ENCODE measurements around the gene CSTPP1. TPM values are rescaled to one million over a fixed set of nuclear protein-coding genes. Genes with fewer than 3 reads are reported as not detected.

The CSTPP1 gene
- total and polyA plus RNA-seq, 2 of the 8 experiments (the other 6 are each of a cell fraction or from before 2014, with no cell fraction given) = 24.2 to 28.7 TPM

DNA sequence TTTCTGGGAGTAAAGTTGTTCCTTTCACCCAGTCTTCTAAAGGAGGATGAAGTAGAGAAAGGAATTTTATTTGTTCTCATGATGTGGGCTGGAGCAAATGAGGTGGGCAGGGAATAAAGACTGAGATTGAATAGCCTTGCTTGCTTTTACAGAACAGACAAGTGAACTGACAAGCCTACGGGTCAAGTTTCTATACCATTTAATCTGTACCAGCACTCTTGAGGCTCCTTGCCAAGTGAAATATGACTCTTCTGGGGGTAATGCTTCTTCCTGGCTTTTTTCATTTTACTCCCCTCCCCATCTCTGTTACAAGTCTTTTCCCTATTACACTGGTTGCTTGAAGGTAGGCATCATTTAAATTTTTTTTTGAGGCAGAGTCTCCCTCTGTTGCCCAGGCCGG lies 54.8 kb downstream of the CSTPP1 start:
- Histone ChIP-seq H3K27me3 (replicated peaks in 1 of 4; ENCODE audit: control insufficient read depth in 3 of 4, extremely low read depth in 1 of 4, insufficient read depth in 3 of 4, low read length in 3 of 4) (no peaks in the 10 kb centered on the region), H3K23ac (ENCODE audit: insufficient read length) (no peak overlapping the region), H2BK12ac (ENCODE audit: low read depth, low read length) (no peak overlapping the region), H4K5ac (ENCODE audit: insufficient read length, low read depth, low read length) (no peak overlapping the region), H3K9me3 (ENCODE audit: insufficient read depth in 2 of 2, low read depth in 1 of 2, low read length in 1 of 2) (no peaks in the 10 kb centered on the region), H3K18ac (ENCODE audit: extremely low read depth, low read length) (no peak overlapping the region), H2BK120ac (replicated peaks; ENCODE audit: low read depth, low read length) (no peak overlapping the region), H3K14ac (ENCODE audit: insufficient read length) (no peak overlapping the region), H3K4me1 (replicated peaks in 1 of 4; ENCODE audit: control insufficient read depth in 3 of 4, insufficient read depth in 4 of 4, low read length in 3 of 4) (peaks cover 0 to 2% (median 0%) of the 10 kb centered on the region in 4 experiments; a peak in 1 of 7 replicates), H3K4ac (replicated peaks; ENCODE audit: insufficient read length, low read depth, low read length) (no peak overlapping the region), H4K8ac (ENCODE audit: extremely low read depth, insufficient read depth, low read length) (no peak overlapping the region), H3K56ac (replicated peaks; ENCODE audit: insufficient read length, low read depth, low read length) (no peak overlapping the region), H3K9ac (replicated peaks in 1 of 4; ENCODE audit: extremely low read depth in 1 of 4, low read depth in 3 of 4, low read length in 3 of 4) (no peak overlapping the region), H3K23me2 (ENCODE audit: low read depth, low read length) (no peaks in the 10 kb centered on the region), H3K36me3 (ENCODE audit: control insufficient read depth in 2 of 4, insufficient read depth in 4 of 4, low read length in 3 of 4) (peaks cover 0 to 6% (median 1%) of the 10 kb centered on the region in 4 experiments; a peak in 1 of 8 replicates), H4K20me1 (replicated peaks in 1 of 2; ENCODE audit: control insufficient read depth in 1 of 2, insufficient read depth in 2 of 2, low read length in 2 of 2) (no peaks in the 10 kb centered on the region), H3K27ac (ENCODE audit: low read depth, low read length) (no peak overlapping the region), H2BK20ac (ENCODE audit: low read length) (no peak overlapping the region), H2BK15ac (ENCODE audit: low read length) (no peak overlapping the region), H2AFZ (ENCODE audit: low read length) (no peak overlapping the region), H2AK5ac (ENCODE audit: low read depth, low read length) (no peak overlapping the region), H3K4me3 (ENCODE audit: extremely low read depth in 1 of 4, insufficient read depth in 2 of 4, low read depth in 3 of 4, low read length in 4 of 4) (no peak overlapping the region), H3K79me2 (ENCODE audit: control insufficient read depth in 1 of 2, insufficient read depth in 2 of 2, low read length in 2 of 2) (no peaks in the 10 kb centered on the region), H4K91ac (replicated peaks; ENCODE audit: insufficient read length, low read length) (no peak overlapping the region), H3K4me2 (ENCODE audit: insufficient read depth in 1 of 2, low read depth in 2 of 2, low read length in 2 of 2) (no peak overlapping the region), H2BK5ac (ENCODE audit: low read depth, low read length) (no peak overlapping the region), H3K79me1 (ENCODE audit: low read depth, low read length) (no peaks in the 10 kb centered on the region)
- FAIRE-seq (no peak), DNase-seq (ENCODE audit: low read depth in 1 of 2, low spot score in 2 of 2) (no peak)
- WGBS, 2 experiments (ENCODE audit: extremely low coverage in 1 of 2, insufficient coverage in 1 of 2, insufficient read length in 1 of 2, insufficient replicate concordance in 2 of 2, low coverage in 1 of 2, low lambda C conversion rate in 2 of 2, missing lambda C conversion rate in 1 of 2) = 95% methylated on average over 2 of the region's 2 CpGs; no CpG with 5 or more reads in 1 of the 2 experiments
- ChIA-PET POLR2A (ENCODE audit: partially characterized antibody) (no interaction called here), CTCF (ENCODE audit: partially characterized antibody) (interaction anchor here (0.9 kb wide), 1 partner anchor 162 kb away, joined by 3 read pairs; no protein-coding TSS in a partner anchor)
